HCT116 (cell line): Measurements from ENCODE around the gene LRIT3. TPM values are rescaled to one million over a fixed set of nuclear protein-coding genes. Genes with fewer than 3 reads are reported as not detected.
"Not testable (repeated sequence)": the region's sequence is repeated elsewhere in the genome, so short reads cannot be mapped to it uniquely, and the experiment has no call there.

Experiments
- ATAC-seq: fragments of 200-7000 bp; cut with Tn5 transposase; 2 replicates; pipeline ENCODE4 v1.9.1; 2020; ENCODE audit warnings: mild to moderate bottlenecking, moderate library complexity
- BruUV-seq: library from RNA; stranded (reverse); fragments of 400-500 nt; replicated peaks from 2 replicates; lab custom pipeline; 2021; lab: Mats Ljungman, UMichigan
- CTCF ChIA-PET: fragments of 300-600 bp; sonication (Branson Sonifier 250); formaldehyde crosslinking; loops from one replicate; lab custom pipeline; 2021; ENCODE audit warnings: antibody characterized with exemption; lab: Charles Lee
- POLR2A ChIA-PET: fragments of 300-600, 350-600 bp; sonication (Branson Sonifier 250); formaldehyde crosslinking; loops from one replicate; lab custom pipeline; 2021; ENCODE audit warnings: antibody characterized with exemption; lab: Charles Lee
- RAD21 ChIA-PET, 2 experiments: fragments of 300-600 bp; sonication (Branson Sonifier 250); formaldehyde crosslinking; loops; one replicate each; lab custom pipeline; 2023; ENCODE audit warnings: low total read pairs in 2 of 2; ENCODE audit not compliant: uncharacterized antibody in 2 of 2, unreplicated experiment in 2 of 2, low non-redundant PET in 1 of 2; lab: Charles Lee
- DNase-seq: peaks from one replicate; pipeline ENCODE4 v3.0.0-alpha.2; 2010; ENCODE audit warnings: low read depth, low spot score
- H2AFZ ChIP-seq: fragments of 200-600 bp; shearing (Covaris generic), sonication (generic); 2 replicates; pipeline ENCODE4 v1.6.1; 2017; ENCODE audit warnings: low read depth, mixed run types, mixed read lengths, antibody characterized with exemption, low read length; ENCODE audit not compliant: poor library complexity, severe bottlenecking
- H3K27ac ChIP-seq: 2 replicates; pipeline ENCODE4 v1.5.1; 2012; ENCODE audit warnings: low read depth, low read length
- H3K27me3 ChIP-seq: fragments of 200-600 bp; sonication (generic); 2 replicates; pipeline ENCODE4 v1.6.1; 2016; ENCODE audit warnings: mixed run types, low read length, mixed read lengths; ENCODE audit not compliant: insufficient read depth
- H3K36me3 ChIP-seq, 2 experiments: fragments of 200-500 bp in 1 of 2; fragments of 200-600 bp in 1 of 2; sonication (Bioruptor generic) in 1 of 2; sonication (generic) in 1 of 2; 2 replicates each; pipeline versions ENCODE4 v1.5.1 to v1.6.1; 2014 to 2016; ENCODE audit warnings: low read length in 2 of 2, inconsistent platforms in 1 of 2, mixed read lengths in 1 of 2, mixed run types in 1 of 2; ENCODE audit not compliant: insufficient read depth in 2 of 2, control insufficient read depth in 1 of 2
- H3K4me1 ChIP-seq, 2 experiments: fragments of 200-600 bp in 1 of 2; sonication (generic) in 1 of 2; 2 replicates each; pipeline versions ENCODE4 v1.5.1 to v1.6.1; 2012 to 2017; ENCODE audit warnings: low read length in 2 of 2, inconsistent platforms in 1 of 2, mild to moderate bottlenecking in 1 of 2, mixed read lengths in 1 of 2, mixed run types in 1 of 2, moderate library complexity in 1 of 2; ENCODE audit not compliant: insufficient read depth in 2 of 2, control insufficient read depth in 1 of 2
- H3K4me2 ChIP-seq: fragments of 200-600 bp; sonication (generic); 2 replicates; pipeline ENCODE4 v1.6.1; 2017; ENCODE audit warnings: mixed run types, low read length, mixed read lengths
- H3K4me3 ChIP-seq, 2 experiments: fragments of 200-600 bp in 1 of 2; sonication (generic) in 1 of 2; replicated peaks in 1 of 2; 2 replicates each; pipeline ENCODE4 v1.5.1; 2011 to 2016; ENCODE audit warnings: low read length in 2 of 2, control low read depth in 1 of 2, low read depth in 1 of 2, mild to moderate bottlenecking in 1 of 2, mixed read lengths in 1 of 2, mixed run types in 1 of 2
- H3K79me2 ChIP-seq: fragments of 200-600 bp; sonication (generic); 2 replicates; pipeline ENCODE4 v1.6.1; 2017; ENCODE audit warnings: mild to moderate bottlenecking, mixed run types, low read length, moderate library complexity, mixed read lengths; ENCODE audit not compliant: insufficient read depth
- H3K9ac ChIP-seq: fragments of 200-600 bp; sonication (generic); 2 replicates; pipeline ENCODE4 v1.6.1; 2016; ENCODE audit warnings: low read length, mixed read lengths
- H3K9me2 ChIP-seq: fragments of 200-600 bp; sonication (generic), shearing (Covaris generic); 2 replicates; pipeline ENCODE4 v1.6.1; 2017; ENCODE audit warnings: mixed run types, mild to moderate bottlenecking, moderate library complexity; ENCODE audit not compliant: insufficient read depth
- H3K9me3 ChIP-seq, 2 experiments: fragments of 200-500 bp in 1 of 2; fragments of 200-600 bp in 1 of 2; sonication (Bioruptor generic) in 1 of 2; sonication (generic) in 1 of 2; 2 replicates each; pipeline ENCODE4 v1.6.1; 2014 to 2017; ENCODE audit warnings: low read length in 2 of 2, mixed read lengths in 2 of 2, inconsistent platforms in 1 of 2, low read depth in 1 of 2, mild to moderate bottlenecking in 1 of 2, mixed run types in 1 of 2, moderate library complexity in 1 of 2; ENCODE audit not compliant: control insufficient read depth in 1 of 2, insufficient read depth in 1 of 2
- H4K20me1 ChIP-seq: fragments of 200-600 bp; sonication (generic), shearing (Covaris generic); 2 replicates; pipeline ENCODE4 v1.6.1; 2017; ENCODE audit warnings: mixed run types, mild to moderate bottlenecking, moderate library complexity; ENCODE audit not compliant: insufficient read depth
- CTCF ChIP-seq, 3 experiments: fragments of 200-600 bp in 1 of 3; sonication (generic) in 1 of 3; IDR thresholded peaks in 2 of 3; conservative IDR thresholded peaks in 1 of 3; 2 replicates each; pipeline ENCODE4 v1.5.1; 2012 to 2017; ENCODE audit warnings: low read depth in 2 of 3, low read length in 2 of 3, antibody characterized with exemption in 1 of 3, borderline replicate concordance in 1 of 3, control low read depth in 1 of 3, mild to moderate bottlenecking in 1 of 3, mixed read lengths in 1 of 3, mixed run types in 1 of 3, moderate library complexity in 1 of 3; ENCODE audit not compliant: insufficient read depth in 1 of 3
- EGR1 ChIP-seq: IDR thresholded peaks from 2 replicates; pipeline ENCODE4 v1.6.1; 2012; ENCODE audit warnings: low read depth
- EZH2 ChIP-seq: fragments of 200-600 bp; sonication (generic); IDR thresholded peaks from 2 replicates; pipeline ENCODE4 v1.6.1; 2017; ENCODE audit warnings: antibody characterized with exemption, mixed run types
- FOSL1 ChIP-seq: IDR thresholded peaks from 2 replicates; pipeline ENCODE4 v1.6.1; 2012; ENCODE audit warnings: low read depth
- MAX ChIP-seq: IDR thresholded peaks from 2 replicates; pipeline ENCODE4 v1.6.1; 2012
- ZBTB33 ChIP-seq: IDR thresholded peaks from 2 replicates; pipeline ENCODE4 v1.6.1; 2011; ENCODE audit warnings: mild to moderate bottlenecking, low read length, moderate library complexity; ENCODE audit not compliant: insufficient replicate concordance; ENCODE audit errors: extremely low read depth
- ZNF274 ChIP-seq: fragments of 200-500 bp; sonication (Bioruptor generic); IDR thresholded peaks from 2 replicates; pipeline ENCODE4 v1.6.1; 2014; ENCODE audit warnings: mild to moderate bottlenecking, low read depth, low read length, inconsistent platforms
- intact Hi-C: fragments of 100-400 bp; cut with micrococcal nuclease; formaldehyde crosslinking; loops from 2 replicates; pipeline ENCODE4 v1.10.0; 2022
- total RNA-seq: library from RNA; stranded (reverse); gene quantifications from one replicate; pipeline ENCODE4 v1.2.1, GENCODE V29; 2021; ENCODE audit not compliant: unreplicated experiment

The LRIT3 gene
- total RNA-seq, 1 experiment from 2014 or later: 0.47 TPM

GRCh38 chr4:109848501-109848900, 594 bp downstream of the LRIT3 start:
- Histone ChIP-seq H2AFZ (no peak overlapping the region), H3K9me3 (no peaks in the 10 kb centered on the region), H3K9ac (no peak overlapping the region), H3K36me3 (no peaks in the 10 kb centered on the region)
- TF ChIP-seq ZBTB33 (no peak), FOSL1 (no peak), CTCF (IDR thresholded peaks at IDR 0.05 in 2 of 3, conservative IDR thresholded peaks at IDR 0.05 in 1 of 3; ENCODE audit: borderline replicate concordance in 1 of 3, insufficient read depth in 1 of 3, low read depth in 2 of 3, low read length in 2 of 3) (no peak), MAX (no peak)
- TF ChIP-seq, all 23 proteins: peak for 0
- intact Hi-C loops: no loop called here
- no peak for DNase-seq
- Histone ChIP-seq H3K9me2 (no peaks in the 10 kb centered on the region), H3K4me2 (no peak overlapping the region), H4K20me1 (no peaks in the 10 kb centered on the region), H3K27ac (no peak overlapping the region), H3K4me3 (no peak overlapping the region), H3K4me1 (no peaks in the 10 kb centered on the region), H3K79me2 (no peaks in the 10 kb centered on the region), H3K27me3 (no peaks in the 10 kb centered on the region)
- ATAC-seq: no peak
- ChIA-PET RAD21 (no interaction called here), CTCF (no interaction called here), POLR2A (no interaction called here)
- BruUV-seq: no TSS peak

GRCh38 chr4:109850601-109851000, 2.7 kb downstream of the LRIT3 start:
- ChIA-PET POLR2A (no interaction called here), RAD21 (no interaction called here), CTCF (no interaction called here)
- Histone ChIP-seq H3K9ac (no peak overlapping the region), H3K4me3 (no peak overlapping the region), H3K4me1 (no peaks in the 10 kb centered on the region), H4K20me1 (no peaks in the 10 kb centered on the region), H3K9me3 (no peaks in the 10 kb centered on the region), H3K27me3 (no peaks in the 10 kb centered on the region), H3K4me2 (no peak overlapping the region), H3K27ac (no peak overlapping the region), H3K9me2 (no peaks in the 10 kb centered on the region), H2AFZ (no peak overlapping the region), H3K36me3 (no peaks in the 10 kb centered on the region), H3K79me2 (no peaks in the 10 kb centered on the region)
- ATAC-seq (no peak), DNase-seq (no peak)
- no peak for TF ChIP-seq FOSL1
- TF ChIP-seq ZNF274: no peak
- TF ChIP-seq EGR1: no peak
- TF ChIP-seq EZH2: no peak
- intact Hi-C loops: no loop called here
- BruUV-seq: no TSS peak

GRCh38 chr4:109859426-109860300, 11.8 kb downstream of the LRIT3 start:
- POLR2A ChIA-PET, RAD21 ChIA-PET, H4K20me1 ChIP-seq, intact Hi-C loops, H3K79me2 ChIP-seq, H3K4me1 ChIP-seq, H3K9me2 ChIP-seq, H3K27ac ChIP-seq, CTCF ChIA-PET, H3K4me3 ChIP-seq, H3K9me3 ChIP-seq, BruUV-seq, H3K4me2 ChIP-seq, H2AFZ ChIP-seq, H3K27me3 ChIP-seq, ATAC-seq, H3K9ac ChIP-seq, DNase-seq, H3K36me3 ChIP-seq: not testable (repeated sequence)
